Placental epithelial cell (primary cell): ENCODE measurements around the gene ZNF620. TPM values are rescaled to one million over a fixed set of nuclear protein-coding genes. Genes with fewer than 3 reads are reported as not detected.

Experiments
- small RNA-seq: library from RNA; depleted of rRNA; stranded (forward); fragments of <200 nt; gene quantifications from one replicate; pipeline ENCODE3, GENCODE V24; 2012
- total RNA-seq: library from RNA; depleted of rRNA; stranded (reverse); fragments of >200 nt; gene quantifications from 2 replicates; pipeline ENCODE4 v1.2.3, GENCODE V29; 2012

ZNF620 gene
- 0.79 and 0.87 TPM in 2 replicates for total RNA-seq

GRCh38 chr3:40505599-40506462, at the start of gene ZNF620:
ZNF620 (plus strand) TSS chr3:40506039; CDS start chr3:40506353, 314 bp downstream.

GRCh38 chr3:40456940-40457823, 48.7 kb upstream of the ZNF620 start, which contains the start of gene RPL14:
RPL14 (plus strand) TSS chr3:40457339; CDS start chr3:40457472, 133 bp downstream.

GRCh38 chr3:40476478-40477470, 29.1 kb upstream of the ZNF620 start, which contains the start of gene ZNF619:
ZNF619 (plus strand) TSS chr3:40477122; CDS start chr3:40477980, 858 bp downstream.

GRCh38 chr3:40524568-40525285, 18.9 kb downstream of the ZNF620 start, which contains the start of gene ZNF621:
ZNF621 (plus strand) TSS chr3:40524960; CDS start chr3:40525841, 881 bp downstream.

Small RNA genes within 50 kb of the gene (small RNA-seq; reads per million reads assigned to genes)
- gene RNU5B-2P: not detected

Other genes starting within 250 kb of the ZNF620 start
- 15.7 and 20.8 TPM in 2 replicates for gene EIF1B, start 196.3 kb upstream of the ZNF620 start, total RNA-seq
- 0.22 TPM in 1 of 2 replicates, not detected in the other for gene ENTPD3, start 118.9 kb upstream of the ZNF620 start, total RNA-seq
- 210 and 221 TPM in 2 replicates for gene RPL14, start 48.7 kb upstream of the ZNF620 start, total RNA-seq
- 3.5 and 5.5 TPM in 2 replicates for gene ZNF619, start 28.9 kb upstream of the ZNF620 start, total RNA-seq
- gene ZNF621, start 18.9 kb downstream of the ZNF620 start, total RNA-seq: 14.2 and 14.9 TPM in 2 replicates